ENCODE results near the gene CYBRD1.

GRCh38 chr2:171547256-171547655 is 25.0 kb downstream of the CYBRD1 start:
- TF ChIP-seq CTCF (IDR thresholded peaks at IDR 0.05) (no peak), EP300 (IDR thresholded peaks at IDR 0.05) (no peak), POLR2A (IDR thresholded peaks at IDR 0.05) (no peak)

Data from ovary (tissue), 3 donors.